ENCODE results near the gene GPR132. TPM values are rescaled to one million over a fixed set of nuclear protein-coding genes. Genes with fewer than 3 reads are reported as not detected.

The GPR132 gene
- total RNA-seq, 1 experiment from 2014 or later: 0.08 TPM

- TF ChIP-seq POLR2AphosphoS5 (IDR thresholded peaks at IDR 0.05; ENCODE audit: low read depth, low read length) (no peak), SIN3A (IDR thresholded peaks at IDR 0.05; ENCODE audit: borderline replicate concordance, insufficient read depth, low read depth, low read length) (no peak), REST (IDR thresholded peaks at IDR 0.05; ENCODE audit: insufficient read depth in 1 of 2, low read depth in 2 of 2, low read length in 1 of 2) (no peak), TCF7L2 (IDR thresholded peaks at IDR 0.05; ENCODE audit: low read depth, low read length) (no peak)
- TF ChIP-seq, protein P1, sequence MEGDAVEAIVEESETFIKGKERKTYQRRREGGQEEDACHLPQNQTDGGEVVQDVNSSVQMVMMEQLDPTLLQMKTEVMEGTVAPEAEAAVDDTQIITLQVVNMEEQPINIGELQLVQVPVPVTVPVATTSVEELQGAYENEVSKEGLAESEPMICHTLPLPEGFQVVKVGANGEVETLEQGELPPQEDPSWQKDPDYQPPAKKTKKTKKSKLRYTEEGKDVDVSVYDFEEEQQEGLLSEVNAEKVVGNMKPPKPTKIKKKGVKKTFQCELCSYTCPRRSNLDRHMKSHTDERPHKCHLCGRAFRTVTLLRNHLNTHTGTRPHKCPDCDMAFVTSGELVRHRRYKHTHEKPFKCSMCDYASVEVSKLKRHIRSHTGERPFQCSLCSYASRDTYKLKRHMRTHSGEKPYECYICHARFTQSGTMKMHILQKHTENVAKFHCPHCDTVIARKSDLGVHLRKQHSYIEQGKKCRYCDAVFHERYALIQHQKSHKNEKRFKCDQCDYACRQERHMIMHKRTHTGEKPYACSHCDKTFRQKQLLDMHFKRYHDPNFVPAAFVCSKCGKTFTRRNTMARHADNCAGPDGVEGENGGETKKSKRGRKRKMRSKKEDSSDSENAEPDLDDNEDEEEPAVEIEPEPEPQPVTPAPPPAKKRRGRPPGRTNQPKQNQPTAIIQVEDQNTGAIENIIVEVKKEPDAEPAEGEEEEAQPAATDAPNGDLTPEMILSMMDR (IDR thresholded peaks at IDR 0.05): no peak
- POLR2A ChIA-PET: interaction anchor here (0.8 kb wide), 1 partner anchor 25 kb away, joined by 5 read pairs; no protein-coding TSS in a partner anchor
- Histone ChIP-seq H3K9me3 (ENCODE audit: control insufficient read depth, insufficient read depth, low read depth, low read length) (no peaks in the 10 kb centered on the region), H3K27ac (ENCODE audit: low read length) (peak overlapping the region; percentile 95), H3K27me3 (ENCODE audit: control insufficient read depth, insufficient read depth, low read length) (no peaks in the 10 kb centered on the region), H3K36me3 (ENCODE audit: control insufficient read depth, insufficient read depth, low read length) (peaks cover 7% of the 10 kb centered on the region), H3K4me1 (ENCODE audit: control insufficient read depth, insufficient read depth, low read length) (peaks cover 58% of the 10 kb centered on the region), H3K4me3 (ENCODE audit: low read depth in 2 of 2, low read length in 2 of 2) (peak overlapping the region; percentile 75 to 88; a peak in 3 of 4 replicates)
- CTCF ChIA-PET: interaction anchor here (0.6 kb wide), 1 partner anchor 24 kb away, joined by 3 read pairs; no protein-coding TSS in a partner anchor
- ATAC-seq: no peak
- in situ Hi-C loops (cut with HindIII; ENCODE audit: low pct_unique_long_range_greater_than_20kb, low sequenced_read_pairs): no loop called here
- BruUV-seq (replicated peaks): no TSS peak
- intact Hi-C loops (cut with micrococcal nuclease; ENCODE audit: unreplicated experiment): no loop called here
- no peak for DNase-seq (ENCODE audit: low read depth, low spot score)
These were observed 46.8 kb downstream of the GPR132 start for GRCh38 chr14:105018414-105018813.

GRCh38 chr14:105015905-105016304 is 49.3 kb downstream of the GPR132 start:
- no peaks in the 10 kb centered on the region for H3K9me3 ChIP-seq (ENCODE audit: control insufficient read depth, insufficient read depth, low read depth, low read length)
- ATAC-seq (no peak), DNase-seq (ENCODE audit: low read depth, low spot score) (no peak)
- peaks cover 59% of the 10 kb centered on the region for H3K4me1 ChIP-seq (ENCODE audit: control insufficient read depth, insufficient read depth, low read length)
- no peak for TF ChIP-seq REST (IDR thresholded peaks at IDR 0.05; ENCODE audit: insufficient read depth in 1 of 2, low read depth in 2 of 2, low read length in 1 of 2)
- TF ChIP-seq, protein P1 (IDR thresholded peaks at IDR 0.05): no peak
- TF ChIP-seq TCF7L2 (IDR thresholded peaks at IDR 0.05; ENCODE audit: low read depth, low read length): no peak
- no peak for TF ChIP-seq SIN3A (IDR thresholded peaks at IDR 0.05; ENCODE audit: borderline replicate concordance, insufficient read depth, low read depth, low read length)
- no peak for TF ChIP-seq POLR2AphosphoS5 (IDR thresholded peaks at IDR 0.05; ENCODE audit: low read depth, low read length)
- peak overlapping the region; percentile 81 for H3K27ac ChIP-seq (ENCODE audit: low read length)
- intact Hi-C loops (cut with micrococcal nuclease; ENCODE audit: unreplicated experiment) (no loop called here), in situ Hi-C loops (cut with HindIII; ENCODE audit: low pct_unique_long_range_greater_than_20kb, low sequenced_read_pairs) (no loop called here)
- H3K36me3 ChIP-seq (ENCODE audit: control insufficient read depth, insufficient read depth, low read length): peaks cover 7% of the 10 kb centered on the region
- no peaks in the 10 kb centered on the region for H3K27me3 ChIP-seq (ENCODE audit: control insufficient read depth, insufficient read depth, low read length)
- BruUV-seq (replicated peaks): no TSS peak
- CTCF ChIA-PET: no interaction called here
- POLR2A ChIA-PET: no interaction called here
- 0 out of 4 replicates have a peak overlapping the region, but pooled peaks of 1 of the 2 experiments have one; percentile 8 for H3K4me3 ChIP-seq (ENCODE audit: low read depth in 2 of 2, low read length in 2 of 2)
